Smooth muscle cell (in vitro differentiated cells): Measurements from ENCODE around the gene SGPL1. TPM values are rescaled to one million over a fixed set of nuclear protein-coding genes. Genes with fewer than 3 reads are reported as not detected.

Experiments
- DNase-seq: peaks from one replicate; lab custom pipeline; 2025; ENCODE audit not compliant: unreplicated experiment; lab: John Stamatoyannopoulos, UW
- H2AFZ ChIP-seq: fragments of 200-600 bp; sonication (generic); 2 replicates; pipeline ENCODE4 v1.6.0; 2016; ENCODE audit warnings: antibody characterized with exemption, low read depth, mild to moderate bottlenecking
- H3F3A ChIP-seq: fragments of 200-600 bp; sonication (generic); 2 replicates; pipeline ENCODE4 v1.6.0; 2017; ENCODE audit warnings: antibody characterized with exemption, low read depth
- H3K27ac ChIP-seq: fragments of 200-600 bp; sonication (generic); 2 replicates; pipeline ENCODE4 v1.5.1; 2016; ENCODE audit warnings: low read depth, mild to moderate bottlenecking
- H3K27me3 ChIP-seq: fragments of 200-600 bp; sonication (generic); 2 replicates; pipeline ENCODE4 v1.6.1; 2016; ENCODE audit warnings: low read depth, mild to moderate bottlenecking
- H3K36me3 ChIP-seq: fragments of 200-600 bp; sonication (generic); 2 replicates; pipeline ENCODE4 v1.5.1; 2016; ENCODE audit warnings: low read depth
- H3K4me1 ChIP-seq: fragments of 200-600 bp; sonication (generic); 2 replicates; pipeline ENCODE4 v1.5.1; 2016; ENCODE audit warnings: low read depth
- H3K4me2 ChIP-seq: fragments of 200-600 bp; sonication (generic); 2 replicates; pipeline ENCODE4 v1.6.0; 2016; ENCODE audit warnings: mild to moderate bottlenecking
- H3K4me3 ChIP-seq: fragments of 200-600 bp; sonication (generic); 2 replicates; pipeline ENCODE4 v1.5.1; 2016; ENCODE audit warnings: mild to moderate bottlenecking
- H3K79me2 ChIP-seq: fragments of 200-600 bp; sonication (generic); 2 replicates; pipeline ENCODE4 v1.6.0; 2016; ENCODE audit warnings: low read depth, mild to moderate bottlenecking
- H3K9ac ChIP-seq: fragments of 200-600 bp; sonication (generic); 2 replicates; pipeline ENCODE4 v1.6.0; 2016; ENCODE audit warnings: low read depth
- H3K9me3 ChIP-seq: fragments of 200-600 bp; sonication (generic); replicated peaks from 2 replicates; pipeline ENCODE4 v1.5.1; 2016; ENCODE audit warnings: low read depth
- H4K20me1 ChIP-seq: fragments of 200-600 bp; sonication (generic); 2 replicates; pipeline ENCODE4 v1.6.0; 2016; ENCODE audit warnings: low read depth
- WGBS: methylation state at CpG from one replicate; pipeline ENCODE4 v1.1.7; 2016; ENCODE audit warnings: low lambda C conversion rate; 5-methylcytosine and 5-hydroxymethylcytosine counted together
- polyA plus RNA-seq: library from polyadenylated mRNA; unstranded; fragments of >200 nt; fragmentation: Nextera tagmentation; extraction: Ambion mirVana; gene quantifications from 2 replicates; pipeline ENCODE4 v1.2.1, GENCODE V29; 2016
- total RNA-seq: library from RNA; depleted of rRNA; stranded (reverse); fragments of >200 nt; gene quantifications from 2 replicates; pipeline ENCODE4 v1.2.3, GENCODE V29; 2014
- TF ChIP-seq, protein P1 (sequence below): fragments of 200-600 bp; sonication (generic); IDR thresholded peaks from 2 replicates; pipeline ENCODE4 v1.5.1; 2017; ENCODE audit warnings: borderline replicate concordance, mild to moderate bottlenecking, antibody characterized with exemption; ENCODE audit not compliant: insufficient read depth, poor library complexity, severe bottlenecking

The SGPL1 gene
- total and polyA plus RNA-seq, 2 experiments from 2014 or later, result 20.0 to 41.1 TPM

DNA sequence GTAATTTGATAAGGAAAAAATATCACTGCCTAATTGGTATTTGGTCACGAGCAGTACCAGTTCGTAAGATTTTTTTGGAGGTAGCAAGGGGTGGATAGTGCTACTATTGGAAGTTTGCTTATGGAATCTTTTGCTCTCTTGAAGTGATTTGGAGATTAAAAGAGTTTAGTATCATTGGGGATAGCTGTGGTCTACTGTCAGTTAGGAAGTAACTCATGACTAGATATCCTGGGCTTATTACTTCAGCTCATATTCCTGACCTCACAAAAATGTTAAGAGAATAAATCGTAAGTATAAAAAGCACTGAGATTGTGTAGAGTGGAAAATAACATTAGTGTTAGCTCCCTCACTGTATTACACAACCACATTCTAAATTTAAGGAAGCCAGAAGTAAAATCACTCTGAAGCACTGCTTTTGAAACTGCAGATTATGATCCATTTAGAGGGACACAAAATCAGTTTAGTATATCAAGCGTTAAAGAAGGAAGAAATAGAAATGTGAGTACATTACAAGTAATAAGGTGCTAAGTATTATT is 22.6 kb downstream of the SGPL1 start:
- no peaks in the 10 kb centered on the region for H3K36me3 ChIP-seq
- no peak for DNase-seq
- H4K20me1 ChIP-seq, result no peaks in the 10 kb centered on the region
- peaks cover 8% of the 10 kb centered on the region for H3K4me1 ChIP-seq
- peak overlapping the region; percentile 48 for H3K27ac ChIP-seq
- peaks cover 78% of the 10 kb centered on the region for H3K79me2 ChIP-seq
- TF ChIP-seq, protein P1, sequence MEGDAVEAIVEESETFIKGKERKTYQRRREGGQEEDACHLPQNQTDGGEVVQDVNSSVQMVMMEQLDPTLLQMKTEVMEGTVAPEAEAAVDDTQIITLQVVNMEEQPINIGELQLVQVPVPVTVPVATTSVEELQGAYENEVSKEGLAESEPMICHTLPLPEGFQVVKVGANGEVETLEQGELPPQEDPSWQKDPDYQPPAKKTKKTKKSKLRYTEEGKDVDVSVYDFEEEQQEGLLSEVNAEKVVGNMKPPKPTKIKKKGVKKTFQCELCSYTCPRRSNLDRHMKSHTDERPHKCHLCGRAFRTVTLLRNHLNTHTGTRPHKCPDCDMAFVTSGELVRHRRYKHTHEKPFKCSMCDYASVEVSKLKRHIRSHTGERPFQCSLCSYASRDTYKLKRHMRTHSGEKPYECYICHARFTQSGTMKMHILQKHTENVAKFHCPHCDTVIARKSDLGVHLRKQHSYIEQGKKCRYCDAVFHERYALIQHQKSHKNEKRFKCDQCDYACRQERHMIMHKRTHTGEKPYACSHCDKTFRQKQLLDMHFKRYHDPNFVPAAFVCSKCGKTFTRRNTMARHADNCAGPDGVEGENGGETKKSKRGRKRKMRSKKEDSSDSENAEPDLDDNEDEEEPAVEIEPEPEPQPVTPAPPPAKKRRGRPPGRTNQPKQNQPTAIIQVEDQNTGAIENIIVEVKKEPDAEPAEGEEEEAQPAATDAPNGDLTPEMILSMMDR, result no peak
- peaks cover 29% of the 10 kb centered on the region for H3F3A ChIP-seq
- no peaks in the 10 kb centered on the region for H3K9me3 ChIP-seq
- no peak overlapping the region for H3K4me3 ChIP-seq
- WGBS, result 75% methylated on average over 4 of the region's 4 CpGs
- H3K4me2 ChIP-seq, result peak overlapping the region; percentile 6
- H2AFZ ChIP-seq, result no peak overlapping the region
- no peaks in the 10 kb centered on the region for H3K27me3 ChIP-seq
- H3K9ac ChIP-seq, result peak overlapping the region; percentile 6

DNA sequence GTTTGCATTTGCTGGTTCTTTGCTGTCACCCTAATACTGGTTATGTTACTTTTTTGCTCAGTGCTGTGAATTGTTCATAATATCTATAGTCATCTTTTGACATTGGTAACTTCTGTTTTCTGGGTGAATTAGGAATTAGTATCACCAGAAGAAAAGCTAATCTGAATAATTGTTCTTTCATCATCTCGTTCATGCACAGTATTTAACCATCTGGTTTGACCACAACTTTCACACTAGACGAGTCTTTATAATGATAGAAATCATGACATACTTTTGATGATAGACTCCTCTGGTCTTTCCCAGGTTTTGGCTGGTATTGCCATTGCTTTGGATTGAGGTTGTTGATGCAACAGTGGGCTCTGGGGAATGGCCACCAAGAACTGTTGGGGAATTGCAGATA is 25.1 kb downstream of the SGPL1 start:
- Histone ChIP-seq H3K9me3 (no peaks in the 10 kb centered on the region), H3K79me2 (peaks cover 93% of the 10 kb centered on the region), H3K9ac (no peak overlapping the region), H3F3A (peaks cover 20% of the 10 kb centered on the region), H3K4me2 (no peak overlapping the region), H3K4me3 (no peak overlapping the region), H3K27me3 (no peaks in the 10 kb centered on the region), H4K20me1 (no peaks in the 10 kb centered on the region), H3K27ac (no peak overlapping the region), H3K36me3 (no peaks in the 10 kb centered on the region), H3K4me1 (peaks cover under 1% of the 10 kb centered on the region), H2AFZ (no peak overlapping the region)
- no peak for DNase-seq
- WGBS, result 81% methylated on average over 2 of the region's 2 CpGs
- TF ChIP-seq, protein P1, result no peak

DNA sequence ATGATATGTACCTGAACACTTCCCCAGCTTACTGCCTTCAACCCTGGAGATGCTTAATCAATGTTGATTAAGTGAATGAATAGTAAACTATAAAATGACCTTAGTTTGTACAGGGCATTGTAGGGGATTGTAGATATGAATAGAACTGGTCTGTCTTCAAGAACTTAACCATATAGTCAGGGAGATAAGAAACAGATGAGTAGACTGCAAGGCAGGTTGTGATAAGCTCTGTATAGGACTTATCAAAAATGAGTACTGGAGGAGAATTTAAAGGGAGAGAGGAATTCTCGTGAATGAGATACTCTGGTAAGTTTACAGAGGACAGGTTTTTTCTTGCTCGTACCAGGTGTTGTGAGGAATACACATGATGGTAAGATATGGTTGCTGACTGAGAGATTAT is 27.6 kb downstream of the SGPL1 start:
- Histone ChIP-seq H3F3A (peaks cover 25% of the 10 kb centered on the region), H3K9ac (no peak overlapping the region), H3K4me2 (no peak overlapping the region), H2AFZ (no peak overlapping the region), H3K4me3 (no peak overlapping the region), H3K27me3 (no peaks in the 10 kb centered on the region), H3K4me1 (peaks cover 11% of the 10 kb centered on the region), H3K27ac (peak overlapping the region; percentile 74), H3K9me3 (no peaks in the 10 kb centered on the region), H3K79me2 (peaks cover 69% of the 10 kb centered on the region), H3K36me3 (no peaks in the 10 kb centered on the region), H4K20me1 (no peaks in the 10 kb centered on the region)
- TF ChIP-seq, protein P1, result no peak
- 65% methylated on average over 2 of the region's 2 CpGs for WGBS
- DNase-seq, result no peak

DNA sequence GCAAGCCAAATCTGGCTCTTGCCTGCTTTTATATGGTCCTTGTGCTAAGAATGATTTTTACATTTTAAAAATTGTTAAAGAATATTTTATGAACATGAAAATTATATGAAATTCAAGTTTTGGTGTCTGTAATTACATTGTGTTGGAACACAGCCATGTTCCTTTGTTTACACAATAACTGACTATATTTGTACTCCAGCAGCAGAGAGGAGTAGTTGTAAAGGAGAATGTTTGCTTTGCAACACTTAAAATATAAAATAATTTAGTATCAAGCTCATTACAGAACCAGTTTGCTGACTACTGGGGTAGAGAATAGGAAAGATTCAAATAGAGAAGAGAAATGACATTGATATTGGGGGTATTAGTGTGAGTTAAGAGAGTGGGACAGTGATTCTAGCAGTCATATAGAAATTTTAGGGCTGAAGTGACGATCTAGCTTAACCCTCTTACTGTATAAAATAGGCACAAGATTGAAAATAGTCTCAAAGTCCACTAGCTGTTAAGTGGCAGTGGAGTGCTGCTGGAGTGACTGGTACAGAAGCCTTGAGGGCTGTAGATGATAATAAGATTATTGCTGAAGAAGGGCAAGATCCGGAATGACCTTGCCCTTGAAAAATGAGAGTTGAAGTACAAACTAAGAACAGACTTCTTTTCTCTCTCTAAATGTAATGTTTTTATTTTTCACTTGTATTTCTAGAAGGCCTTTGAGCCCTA is 28.2 kb downstream of the SGPL1 start:
- no peaks in the 10 kb centered on the region for H3K27me3 ChIP-seq
- TF ChIP-seq, protein P1, result no peak
- no peaks in the 10 kb centered on the region for H3K36me3 ChIP-seq
- H4K20me1 ChIP-seq, result no peaks in the 10 kb centered on the region
- H3K9me3 ChIP-seq, result no peaks in the 10 kb centered on the region
- peaks cover 25% of the 10 kb centered on the region for H3F3A ChIP-seq
- peaks cover 11% of the 10 kb centered on the region for H3K4me1 ChIP-seq
- peak overlapping the region; percentile 74 for H3K27ac ChIP-seq
- no peak overlapping the region for H3K4me3 ChIP-seq
- WGBS, result 93% methylated on average over 2 of the region's 2 CpGs
- H3K9ac ChIP-seq, result no peak overlapping the region
- H3K4me2 ChIP-seq, result no peak overlapping the region
- H2AFZ ChIP-seq, result no peak overlapping the region
- peaks cover 63% of the 10 kb centered on the region for H3K79me2 ChIP-seq
- no peak for DNase-seq
